Esophagus muscularis mucosa (tissue), 4 donors: ENCODE results near the gene SPPL2B. TPM values are rescaled to one million over a fixed set of nuclear protein-coding genes. Genes with fewer than 3 reads are reported as not detected.

ENCODE experiments used
- DNase-seq: peaks from one replicate; pipeline ENCODE4 v3.0.0-alpha.2; 2017; ENCODE audit errors: extremely low spot score
- H3K27ac ChIP-seq, 4 donors: fragments of 200-600 bp; sonication (generic); replicated peaks in 1 of 4; 1 replicate in 3 of 4; 2 replicates in 1 of 4; pipeline ENCODE4 v1.5.1; 2016 to 2019; ENCODE audit warnings: mild to moderate bottlenecking in 1 of 4
- H3K27me3 ChIP-seq, 4 donors: fragments of 200-600 bp; sonication (generic); one replicate each; pipeline versions ENCODE4 v1.5.1 to v1.6.0; 2016 to 2019
- H3K36me3 ChIP-seq, 4 donors: fragments of 200-600 bp; sonication (generic); one replicate each; pipeline ENCODE4 v1.5.1; 2016 to 2019
- H3K4me1 ChIP-seq, 4 donors: fragments of 200-600 bp; sonication (generic); one replicate each; pipeline ENCODE4 v1.5.1; 2016 to 2019
- H3K4me3 ChIP-seq, 4 donors: fragments of 200-600 bp; sonication (generic); 1 replicate in 2 of 4; 2 replicates in 2 of 4; pipeline ENCODE4 v1.5.1; 2016 to 2019; ENCODE audit warnings: mild to moderate bottlenecking in 4 of 4, moderate library complexity in 1 of 4
- H3K9me3 ChIP-seq, 4 donors: fragments of 200-600 bp; sonication (generic); 1 replicate in 3 of 4; 2 replicates in 1 of 4; pipeline ENCODE4 v1.5.1; 2016 to 2019
- EP300 ChIP-seq: sonication (generic); formaldehyde crosslinking; IDR thresholded peaks from one replicate; pipeline ENCODE4 v1.6.1; 2017; ENCODE audit warnings: antibody characterized with exemption
- POLR2A ChIP-seq: fragments of 450-650 bp; IDR thresholded peaks from one replicate; pipeline ENCODE4 v1.6.1; 2017; ENCODE audit warnings: antibody characterized with exemption, moderate library complexity, mild to moderate bottlenecking, low read depth
- POLR2AphosphoS5 ChIP-seq, 2 donors: sonication (generic); formaldehyde crosslinking; IDR thresholded peaks; one replicate each; pipeline ENCODE4 v1.6.1; 2017; ENCODE audit warnings: antibody characterized with exemption in 2 of 2
- WGBS: methylation state at CpG from one replicate; pipeline ENCODE4 v1.1.5; 2018; 5-methylcytosine and 5-hydroxymethylcytosine counted together
- intact Hi-C: fragments of 100-400 bp; cut with DNase I; formaldehyde crosslinking; loops from one replicate; pipeline ENCODE4 v1.15.1; 2023
- total RNA-seq, 4 donors: library from RNA; depleted of rRNA; stranded (reverse); fragments of >200 nt; gene quantifications; one replicate each; pipeline versions ENCODE4 v1.1.0 to v1.2.1, GENCODE V29; 2016
- TF ChIP-seq, protein P1 (sequence below), 3 experiments: fragments of 200-600 bp in 2 of 3; fragments of 450-650 bp in 1 of 3; sonication (generic) in 2 of 3; IDR thresholded peaks; one replicate each; pipeline ENCODE4 v1.5.1; 2017 to 2019; ENCODE audit warnings: antibody characterized with exemption in 3 of 3, mild to moderate bottlenecking in 2 of 3, moderate library complexity in 1 of 3

SPPL2B gene
- total RNA-seq, 4 donors from 2014 or later, result 25.0 to 42.4 (median 29.9) TPM

DNA sequence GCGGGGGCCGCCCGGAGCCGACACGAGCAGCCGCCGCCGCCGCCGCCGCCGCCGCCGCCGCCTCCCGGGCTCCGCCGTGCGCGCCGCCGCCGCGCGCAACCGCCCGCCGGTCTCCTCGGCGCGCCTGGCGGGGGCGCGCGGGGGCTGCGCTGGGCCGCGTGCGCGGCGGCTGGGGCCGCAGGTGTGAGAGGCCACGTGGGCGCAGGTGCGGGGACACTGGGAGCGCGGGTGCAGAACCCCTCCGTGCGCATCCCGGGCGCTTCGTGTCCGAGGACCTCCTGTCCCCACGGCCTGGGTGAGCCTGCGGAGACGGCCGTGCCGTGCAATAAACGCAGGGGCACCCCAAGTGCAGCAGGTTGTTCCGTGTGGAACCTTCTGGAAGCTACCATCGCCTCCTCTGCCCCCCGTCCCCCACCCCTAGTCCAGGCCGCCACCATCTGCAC is 20.3 kb upstream of the SPPL2B start, which contains the start of gene LINGO3:
Gene LINGO3 (minus strand): TSS at position 41 of the 443 bp plus-strand sequence. CDS start 16,378 bp downstream, outside the sequence.
- Histone ChIP-seq H3K36me3 (no peaks in the 10 kb centered on the region), H3K4me3 (peak within 1 kb of the TSS in 2 of 4 donors; percentile 36 to 50), H3K9me3 (no peaks in the 10 kb centered on the region), H3K27me3 (peaks cover 4 to 95% (median 44%) of the 10 kb centered on the region in 4 donors), H3K27ac (no peak within 1 kb of the TSS), H3K4me1 (peaks cover 0 to 15% (median 10%) of the 10 kb centered on the region in 4 donors)
- intact Hi-C loops, result no loop called here
- no peak for DNase-seq
- TF ChIP-seq POLR2AphosphoS5 (IDR thresholded peaks at IDR 0.05), result no peak
- TF ChIP-seq, protein P1, sequence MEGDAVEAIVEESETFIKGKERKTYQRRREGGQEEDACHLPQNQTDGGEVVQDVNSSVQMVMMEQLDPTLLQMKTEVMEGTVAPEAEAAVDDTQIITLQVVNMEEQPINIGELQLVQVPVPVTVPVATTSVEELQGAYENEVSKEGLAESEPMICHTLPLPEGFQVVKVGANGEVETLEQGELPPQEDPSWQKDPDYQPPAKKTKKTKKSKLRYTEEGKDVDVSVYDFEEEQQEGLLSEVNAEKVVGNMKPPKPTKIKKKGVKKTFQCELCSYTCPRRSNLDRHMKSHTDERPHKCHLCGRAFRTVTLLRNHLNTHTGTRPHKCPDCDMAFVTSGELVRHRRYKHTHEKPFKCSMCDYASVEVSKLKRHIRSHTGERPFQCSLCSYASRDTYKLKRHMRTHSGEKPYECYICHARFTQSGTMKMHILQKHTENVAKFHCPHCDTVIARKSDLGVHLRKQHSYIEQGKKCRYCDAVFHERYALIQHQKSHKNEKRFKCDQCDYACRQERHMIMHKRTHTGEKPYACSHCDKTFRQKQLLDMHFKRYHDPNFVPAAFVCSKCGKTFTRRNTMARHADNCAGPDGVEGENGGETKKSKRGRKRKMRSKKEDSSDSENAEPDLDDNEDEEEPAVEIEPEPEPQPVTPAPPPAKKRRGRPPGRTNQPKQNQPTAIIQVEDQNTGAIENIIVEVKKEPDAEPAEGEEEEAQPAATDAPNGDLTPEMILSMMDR (IDR thresholded peaks at IDR 0.05), result no peak
- TF ChIP-seq POLR2A, result no peak
- TF ChIP-seq EP300, result no peak
- 33% methylated on average over 4 of the region's 63 CpGs for WGBS

DNA sequence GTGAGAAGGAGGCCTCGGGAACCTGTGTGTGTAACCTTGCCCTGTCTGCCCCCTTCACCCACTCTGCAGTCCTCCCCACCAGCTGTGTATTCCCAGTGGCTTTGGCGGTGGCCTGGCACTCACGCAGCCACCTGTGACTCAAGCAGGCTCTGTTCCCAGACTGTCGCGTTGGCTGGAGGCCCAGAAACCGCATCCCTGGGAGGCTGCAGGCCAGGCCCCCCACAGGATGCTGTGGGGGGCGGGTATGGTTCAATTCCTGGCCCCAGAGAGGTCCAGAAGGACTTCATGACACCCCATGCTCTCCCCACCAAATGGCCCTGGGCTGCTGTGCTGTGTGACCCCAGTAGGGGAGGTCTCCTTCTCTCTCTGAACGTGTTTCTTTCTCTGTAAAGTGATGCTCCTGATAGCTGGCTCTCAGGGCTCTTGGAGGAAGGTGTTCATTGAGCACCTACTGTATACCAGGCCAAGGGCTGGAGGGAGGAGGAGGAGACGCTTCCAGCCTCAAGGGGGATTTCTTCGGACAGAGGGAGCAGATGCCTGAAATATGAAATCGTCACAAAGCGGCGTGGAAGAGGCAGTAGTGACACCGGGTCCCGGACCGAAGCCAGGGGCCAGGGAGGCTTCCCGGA is 18.6 kb upstream of the SPPL2B start:
- Histone ChIP-seq H3K4me1 (peaks cover 0 to 15% (median 10%) of the 10 kb centered on the region in 4 donors), H3K27ac (no peak overlapping the region), H3K27me3 (peaks cover 4 to 90% (median 41%) of the 10 kb centered on the region in 4 donors), H3K4me3 (no peak overlapping the region), H3K9me3 (peaks cover 0 to 5% (median 2%) of the 10 kb centered on the region in 4 donors), H3K36me3 (no peaks in the 10 kb centered on the region)
- 75% methylated on average over 10 of the region's 17 CpGs for WGBS
- no peak for DNase-seq
- intact Hi-C loops, result no loop called here
- TF ChIP-seq POLR2A (no peak), POLR2AphosphoS5 (IDR thresholded peaks at IDR 0.05) (no peak), EP300 (no peak)
- TF ChIP-seq, protein P1 (IDR thresholded peaks at IDR 0.05), result no peak

DNA sequence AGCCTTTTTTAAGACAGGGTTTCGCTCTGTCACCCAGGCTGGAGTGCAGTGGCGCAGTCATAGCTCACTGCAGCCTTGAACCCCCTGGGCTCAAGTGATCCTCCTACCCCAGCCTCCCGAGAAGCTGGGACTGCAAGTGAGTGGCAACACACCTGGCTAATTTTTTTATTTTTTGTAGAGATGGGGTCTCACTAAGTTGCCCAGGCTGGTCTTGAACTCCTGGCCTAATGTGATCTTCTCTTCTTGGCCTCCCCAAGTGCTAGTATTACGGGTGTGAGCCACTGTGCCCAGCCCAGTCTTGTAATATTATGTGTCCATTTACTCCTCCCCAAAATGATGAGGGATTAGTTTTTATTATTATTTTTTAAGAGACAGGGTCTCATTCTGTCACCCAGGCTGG is 17.4 kb upstream of the SPPL2B start:
- no peak for DNase-seq
- H3K9me3 ChIP-seq, result peaks cover 0 to 14% (median 9%) of the 10 kb centered on the region in 4 donors
- intact Hi-C loops, result no loop called here
- no peak overlapping the region for H3K4me3 ChIP-seq
- WGBS, result 96% methylated on average over 3 of the region's 4 CpGs
- no peaks in the 10 kb centered on the region for H3K36me3 ChIP-seq
- peaks cover 4 to 77% (median 38%) of the 10 kb centered on the region in 4 donors for H3K27me3 ChIP-seq
- no peak overlapping the region for H3K27ac ChIP-seq
- H3K4me1 ChIP-seq, result peaks cover 0 to 20% (median 13%) of the 10 kb centered on the region in 4 donors
- TF ChIP-seq POLR2AphosphoS5 (IDR thresholded peaks at IDR 0.05), result no peak
- TF ChIP-seq POLR2A, result no peak
- TF ChIP-seq, protein P1 (IDR thresholded peaks at IDR 0.05), result no peak
- TF ChIP-seq EP300, result no peak

DNA sequence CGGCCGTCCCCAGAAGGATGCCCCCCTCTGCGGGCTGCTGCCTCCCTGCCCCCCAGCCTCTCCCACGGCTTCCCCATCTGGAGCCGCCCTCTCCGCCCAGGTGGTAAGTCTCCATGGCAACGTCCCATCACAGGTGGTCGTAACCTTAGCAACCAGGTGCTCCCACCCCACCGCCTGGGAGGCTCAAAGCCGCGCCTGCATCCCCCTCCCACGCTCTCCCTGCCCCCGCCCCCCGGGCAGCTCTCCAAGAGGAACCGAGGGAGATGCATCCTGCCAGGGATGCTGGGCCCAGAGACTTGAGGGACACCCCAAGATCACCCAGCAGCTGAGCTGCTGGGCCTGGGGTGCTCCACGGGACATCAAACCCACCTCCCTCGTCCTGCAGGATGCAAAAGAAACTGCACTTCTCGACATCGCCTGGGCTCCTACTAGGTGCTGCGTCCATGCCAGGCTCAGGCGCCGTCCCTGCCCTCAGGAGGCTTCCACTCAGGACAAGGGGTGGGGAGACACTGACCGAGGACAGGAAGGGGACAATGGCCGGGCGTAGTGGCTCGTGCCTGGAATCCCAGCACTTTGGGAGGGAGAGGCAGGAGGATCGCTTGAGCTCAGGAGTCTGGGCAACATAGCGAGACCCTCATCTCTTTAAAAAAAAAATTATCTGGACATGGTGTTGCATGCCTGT is 15.5 kb upstream of the SPPL2B start:
- WGBS, result 53% methylated on average over 12 of the region's 28 CpGs
- H3K27ac ChIP-seq, result no peak overlapping the region
- TF ChIP-seq POLR2AphosphoS5 (IDR thresholded peaks at IDR 0.05) (no peak), EP300 (no peak), POLR2A (no peak)
- TF ChIP-seq, protein P1 (IDR thresholded peaks at IDR 0.05), result no peak
- H3K36me3 ChIP-seq, result no peaks in the 10 kb centered on the region
- no peak for DNase-seq
- peaks cover 0 to 59% (median 24%) of the 10 kb centered on the region in 4 donors for H3K27me3 ChIP-seq
- no peak overlapping the region for H3K4me3 ChIP-seq
- peaks cover 0 to 12% (median 8%) of the 10 kb centered on the region in 4 donors for H3K4me1 ChIP-seq
- peaks cover 0 to 14% (median 9%) of the 10 kb centered on the region in 4 donors for H3K9me3 ChIP-seq
- intact Hi-C loops, result no loop called here
